ENCODE measurements around the gene TAF11L7.
"Not testable (repeated sequence)": the region's sequence is repeated elsewhere in the genome, so short reads cannot be mapped to it uniquely, and the experiment has no call there.

The TAF11L7 gene

GRCh38 chr5:17585658-17586057 lies at the start of gene TAF11L7:
Gene TAF11L7 (minus strand): TSS chr5:17585758.
- DNase-seq (ENCODE audit: extremely low read depth in 1 of 2, low read depth in 1 of 2): not testable (repeated sequence)

DNA sequence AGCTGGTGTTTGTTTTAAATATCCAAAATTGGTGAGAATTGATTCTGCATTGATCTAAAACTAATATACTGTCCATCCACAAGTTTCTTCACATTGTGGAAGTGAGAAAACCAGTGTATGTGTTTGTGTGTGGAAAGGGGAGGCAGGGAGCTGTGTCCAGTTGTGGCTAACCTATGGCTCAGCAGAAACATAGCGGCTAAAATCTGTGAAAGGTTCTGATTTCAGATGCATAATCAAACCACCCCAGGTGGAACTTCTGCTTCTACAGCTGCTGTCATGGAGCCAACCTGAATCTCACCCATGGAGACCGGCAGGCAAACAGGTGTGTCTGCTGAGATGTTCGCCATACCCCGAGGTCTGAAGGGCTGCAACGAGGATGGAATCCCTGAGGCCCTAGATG lies 48.6 kb upstream of the TAF11L7 start, which contains the start of gene TAF11L14:
TSS of gene TAF11L14 (plus strand) at position 301 of the 400 bp plus-strand sequence.
- no peak for DNase-seq (ENCODE audit: extremely low read depth in 1 of 2, low read depth in 1 of 2)

GRCh38 chr5:17631788-17632187 lies 46.2 kb upstream of the TAF11L7 start, which contains the start of gene TAF11L13:
Gene TAF11L13 (plus strand): TSS chr5:17632088.
- not testable (repeated sequence) for DNase-seq (ENCODE audit: extremely low read depth in 1 of 2, low read depth in 1 of 2)

GRCh38 chr5:17625686-17626085 lies 40.1 kb upstream of the TAF11L7 start:
- DNase-seq (ENCODE audit: extremely low read depth in 1 of 2, low read depth in 1 of 2): no peak

DNA sequence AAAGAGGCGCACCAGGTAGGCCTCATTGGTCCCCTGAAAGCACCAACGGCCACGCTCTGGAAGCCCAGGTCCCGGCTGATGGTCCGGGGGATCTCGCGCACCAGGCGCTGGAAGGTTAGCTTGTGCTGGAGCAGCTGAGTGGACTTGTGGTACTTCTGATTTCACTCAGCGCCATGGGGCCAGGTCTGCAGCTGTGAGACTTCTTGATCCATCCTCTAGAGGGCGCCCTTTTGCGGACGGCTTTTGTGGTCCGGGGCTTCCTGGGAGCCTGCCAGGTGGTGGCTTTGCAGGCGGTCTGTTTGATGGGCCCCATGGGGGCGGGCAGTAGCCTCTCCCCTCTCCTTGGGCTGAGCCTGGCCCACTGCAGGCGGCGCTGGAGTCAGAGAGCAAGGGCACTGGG lies 35.1 kb upstream of the TAF11L7 start:
- DNase-seq (ENCODE audit: extremely low read depth in 1 of 2, low read depth in 1 of 2): no peak

DNA sequence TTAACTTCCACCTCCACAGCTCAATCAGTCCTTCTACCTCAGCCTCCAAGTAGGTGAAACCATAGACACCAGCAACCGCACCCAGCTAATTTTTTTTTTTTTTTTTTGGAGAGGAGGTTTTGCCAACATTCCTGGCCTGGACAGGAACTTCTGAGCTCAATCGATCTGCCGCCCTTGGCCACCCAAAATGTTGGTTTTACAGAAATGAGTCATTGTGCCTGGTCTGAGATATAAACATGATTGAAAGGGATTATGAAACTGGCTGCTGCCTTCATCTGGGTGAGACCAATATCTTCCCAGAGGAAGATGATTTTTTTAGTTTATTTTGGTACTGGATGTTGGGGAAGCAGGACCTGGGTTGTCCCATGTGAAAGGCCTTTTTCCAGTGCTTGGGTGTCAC lies 33.8 kb upstream of the TAF11L7 start:
- DNase-seq (ENCODE audit: extremely low read depth in 1 of 2, low read depth in 1 of 2): no peak

- no peak for DNase-seq (ENCODE audit: extremely low read depth in 1 of 2, low read depth in 1 of 2)
Observed at GRCh38 chr5:17614872-17615605, 29.5 kb upstream of the TAF11L7 start.

DNA sequence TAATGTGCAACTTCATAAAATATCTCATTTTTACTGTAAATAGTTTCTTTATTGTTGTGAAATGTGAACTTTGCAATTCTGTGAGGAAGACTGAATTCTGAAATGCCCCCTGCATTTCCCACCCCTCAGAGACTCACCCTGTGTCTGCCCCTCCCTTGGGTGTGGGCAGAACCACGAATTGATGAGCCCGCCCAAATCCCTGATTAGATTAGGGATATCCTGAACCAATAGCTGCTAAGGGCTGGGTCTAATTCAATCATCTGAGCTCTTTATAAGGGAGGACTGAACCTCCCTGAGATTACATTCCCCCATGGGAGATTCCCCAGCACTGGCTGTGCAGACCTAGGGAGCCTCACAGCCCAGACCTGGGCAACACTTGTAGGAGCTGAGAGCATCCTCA lies 24.5 kb upstream of the TAF11L7 start, which contains the start of gene TAF11L12:
TSS of gene TAF11L12 (plus strand) at position 301 of the 400 bp plus-strand sequence.
- not testable (repeated sequence) for DNase-seq (ENCODE audit: extremely low read depth in 1 of 2, low read depth in 1 of 2)

- not testable (repeated sequence) for DNase-seq (ENCODE audit: extremely low read depth in 1 of 2, low read depth in 1 of 2)
Observed at GRCh38 chr5:17607461-17607860, 21.9 kb upstream of the TAF11L7 start.

GRCh38 chr5:17604951-17605350 lies 19.4 kb upstream of the TAF11L7 start:
- no peak for DNase-seq (ENCODE audit: extremely low read depth in 1 of 2, low read depth in 1 of 2)

DNA sequence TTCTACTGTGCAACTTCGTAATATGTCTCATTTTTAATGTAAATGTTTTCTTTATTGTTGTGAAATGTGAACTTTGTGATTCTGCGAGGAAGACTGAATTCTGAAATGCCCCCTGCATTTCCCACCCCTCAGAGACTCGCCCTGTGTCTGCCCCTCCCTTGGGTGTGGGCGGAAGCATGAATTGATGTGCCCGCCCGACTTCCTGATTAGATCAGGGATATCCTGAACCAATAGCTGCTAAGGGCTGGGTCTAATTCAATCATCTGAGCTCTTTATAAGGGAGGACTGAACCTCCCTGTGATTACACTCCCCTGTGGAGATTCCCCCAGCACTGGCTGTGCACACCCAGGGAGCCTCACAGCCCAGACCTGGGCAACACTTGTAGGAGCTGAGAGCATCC lies 18.3 kb upstream of the TAF11L7 start, which contains the start of gene TAF11L11:
TSS of gene TAF11L11 (plus strand) at position 304 of the 400 bp plus-strand sequence.
- not testable (repeated sequence) for DNase-seq (ENCODE audit: extremely low read depth in 1 of 2, low read depth in 1 of 2)

GRCh38 chr5:17597728-17598127 lies 12.2 kb upstream of the TAF11L7 start, which contains the start of gene TAF11L10:
Gene TAF11L10 (minus strand): TSS chr5:17597828.
- not testable (repeated sequence) for DNase-seq (ENCODE audit: extremely low read depth in 1 of 2, low read depth in 1 of 2)

DNA sequence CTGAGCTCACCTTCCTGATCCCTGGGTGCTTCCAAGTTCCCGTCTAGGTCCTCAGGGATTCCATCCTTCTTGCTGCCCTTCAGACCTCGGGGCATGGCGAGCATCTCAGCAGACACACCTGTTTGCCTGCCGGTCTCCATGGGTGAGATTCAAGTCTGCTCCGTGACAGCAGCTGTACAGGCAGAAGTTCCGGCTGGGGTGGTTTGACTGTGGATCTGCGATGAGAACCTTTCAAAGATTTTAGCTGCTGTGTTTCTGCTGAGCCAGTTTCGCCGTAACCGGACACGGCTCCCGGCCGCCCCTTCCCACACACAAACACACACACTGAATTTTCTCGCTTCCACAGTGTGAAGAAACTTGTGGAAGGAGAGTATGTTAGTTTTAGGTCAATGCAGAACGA lies 8.7 kb upstream of the TAF11L7 start, which contains the start of gene TAF11L9:
TSS of gene TAF11L9 (minus strand) at position 140 of the 400 bp plus-strand sequence.
- DNase-seq (ENCODE audit: extremely low read depth in 1 of 2, low read depth in 1 of 2): not testable (repeated sequence)

DNA sequence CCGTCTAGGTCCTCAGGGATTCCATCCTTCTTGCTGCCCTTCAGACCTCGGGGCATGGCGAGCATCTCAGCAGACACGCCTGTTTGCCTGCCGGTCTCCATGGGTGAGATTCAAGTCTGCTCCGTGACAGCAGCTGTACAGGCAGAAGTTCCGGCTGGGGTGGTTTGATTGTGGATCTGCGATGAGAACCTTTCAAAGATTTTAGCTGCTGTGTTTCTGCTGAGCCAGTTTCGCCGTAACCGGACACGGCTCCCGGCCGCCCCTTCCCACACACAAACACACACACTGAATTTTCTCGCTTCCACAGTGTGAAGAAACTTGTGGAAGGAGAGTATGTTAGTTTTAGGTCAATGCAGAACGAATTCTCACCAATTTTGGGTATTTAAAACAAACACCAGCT lies 5.3 kb upstream of the TAF11L7 start, which contains the start of gene TAF11L8:
TSS of gene TAF11L8 (minus strand) at position 101 of the 400 bp plus-strand sequence.
- not testable (repeated sequence) for DNase-seq (ENCODE audit: extremely low read depth in 1 of 2, low read depth in 1 of 2)
